Neural cell (in vitro differentiated cells): ENCODE data around the gene LRP2.

Experiments
- CTCF ChIP-seq: fragments of 450-650 bp; IDR thresholded peaks from 2 replicates; pipeline ENCODE4 v1.5.1; 2014; ENCODE audit warnings: antibody characterized with exemption, mild to moderate bottlenecking, moderate library complexity; ENCODE audit not compliant: poor library complexity, severe bottlenecking
- EP300 ChIP-seq: fragments of 450-650 bp; conservative IDR thresholded peaks from 2 replicates; pipeline ENCODE4 v1.6.1; 2014; ENCODE audit warnings: antibody characterized with exemption, mild to moderate bottlenecking, moderate library complexity; ENCODE audit not compliant: poor library complexity, severe bottlenecking
- EZH2 ChIP-seq: fragments of 200-600, 300-800 bp; shearing (Covaris generic), sonication (generic); IDR thresholded peaks from 2 replicates; pipeline ENCODE4 v1.6.1; 2014; ENCODE audit warnings: antibody characterized with exemption, low read length, borderline replicate concordance, mild to moderate bottlenecking; ENCODE audit not compliant: insufficient read depth, poor library complexity, severe bottlenecking
- MXI1 ChIP-seq: fragments of 450-650 bp; conservative IDR thresholded peaks from 2 replicates; pipeline ENCODE4 v1.6.1; 2014; ENCODE audit warnings: antibody characterized with exemption, mild to moderate bottlenecking; ENCODE audit not compliant: poor library complexity, severe bottlenecking
- POLR2AphosphoS5 ChIP-seq: IDR thresholded peaks from 2 replicates; pipeline ENCODE4 v1.6.1; 2012
- SMC3 ChIP-seq: fragments of 450-650 bp; conservative IDR thresholded peaks from 2 replicates; pipeline ENCODE4 v1.6.1; 2014; ENCODE audit warnings: antibody characterized with exemption, mild to moderate bottlenecking, moderate library complexity; ENCODE audit not compliant: poor library complexity
- TAF1 ChIP-seq: IDR thresholded peaks from 2 replicates; pipeline ENCODE4 v1.6.1; 2012; ENCODE audit warnings: low read depth
- TF ChIP-seq, protein P1 (sequence below): IDR thresholded peaks from 2 replicates; pipeline ENCODE4 v1.6.1; 2012; ENCODE audit warnings: borderline replicate concordance

GRCh38 chr2:169108099-169108884 lies 254.0 kb downstream of the LRP2 start:
- TF ChIP-seq POLR2AphosphoS5 (no peak), CTCF (no peak), EP300 (no peak), MXI1 (no peak), EZH2 (no peak), SMC3 (no peak), TAF1 (no peak)
- TF ChIP-seq, protein P1, sequence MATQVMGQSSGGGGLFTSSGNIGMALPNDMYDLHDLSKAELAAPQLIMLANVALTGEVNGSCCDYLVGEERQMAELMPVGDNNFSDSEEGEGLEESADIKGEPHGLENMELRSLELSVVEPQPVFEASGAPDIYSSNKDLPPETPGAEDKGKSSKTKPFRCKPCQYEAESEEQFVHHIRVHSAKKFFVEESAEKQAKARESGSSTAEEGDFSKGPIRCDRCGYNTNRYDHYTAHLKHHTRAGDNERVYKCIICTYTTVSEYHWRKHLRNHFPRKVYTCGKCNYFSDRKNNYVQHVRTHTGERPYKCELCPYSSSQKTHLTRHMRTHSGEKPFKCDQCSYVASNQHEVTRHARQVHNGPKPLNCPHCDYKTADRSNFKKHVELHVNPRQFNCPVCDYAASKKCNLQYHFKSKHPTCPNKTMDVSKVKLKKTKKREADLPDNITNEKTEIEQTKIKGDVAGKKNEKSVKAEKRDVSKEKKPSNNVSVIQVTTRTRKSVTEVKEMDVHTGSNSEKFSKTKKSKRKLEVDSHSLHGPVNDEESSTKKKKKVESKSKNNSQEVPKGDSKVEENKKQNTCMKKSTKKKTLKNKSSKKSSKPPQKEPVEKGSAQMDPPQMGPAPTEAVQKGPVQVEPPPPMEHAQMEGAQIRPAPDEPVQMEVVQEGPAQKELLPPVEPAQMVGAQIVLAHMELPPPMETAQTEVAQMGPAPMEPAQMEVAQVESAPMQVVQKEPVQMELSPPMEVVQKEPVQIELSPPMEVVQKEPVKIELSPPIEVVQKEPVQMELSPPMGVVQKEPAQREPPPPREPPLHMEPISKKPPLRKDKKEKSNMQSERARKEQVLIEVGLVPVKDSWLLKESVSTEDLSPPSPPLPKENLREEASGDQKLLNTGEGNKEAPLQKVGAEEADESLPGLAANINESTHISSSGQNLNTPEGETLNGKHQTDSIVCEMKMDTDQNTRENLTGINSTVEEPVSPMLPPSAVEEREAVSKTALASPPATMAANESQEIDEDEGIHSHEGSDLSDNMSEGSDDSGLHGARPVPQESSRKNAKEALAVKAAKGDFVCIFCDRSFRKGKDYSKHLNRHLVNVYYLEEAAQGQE, result no peak
